IMR-90 (cell line): Measurements from ENCODE around the gene STAT4.

Experiments
- BHLHE40 ChIP-seq: fragments of 150-350 bp; IDR thresholded peaks from 2 replicates; pipeline ENCODE4 v1.6.1; 2016; ENCODE audit warnings: mild to moderate bottlenecking, low read depth, low read length
- CEBPB ChIP-seq: IDR thresholded peaks from 2 replicates; pipeline ENCODE4 v1.6.1; 2012; ENCODE audit warnings: low read depth, low read length, improper control_type of control experiment
- CHD1 ChIP-seq: IDR thresholded peaks from 2 replicates; pipeline ENCODE4 v1.6.1; 2012; ENCODE audit warnings: low read depth, low read length, improper control_type of control experiment
- MAZ ChIP-seq: IDR thresholded peaks from 2 replicates; pipeline ENCODE4 v1.6.1; 2012; ENCODE audit warnings: low read depth, mild to moderate bottlenecking, low read length, improper control_type of control experiment, moderate library complexity, borderline replicate concordance
- MXI1 ChIP-seq: IDR thresholded peaks from 2 replicates; pipeline ENCODE4 v1.6.1; 2012; ENCODE audit warnings: low read depth, mild to moderate bottlenecking, low read length, moderate library complexity, borderline replicate concordance
- NFE2L2 ChIP-seq: fragments of 150-350 bp; IDR thresholded peaks from 2 replicates; pipeline ENCODE4 v1.6.1; 2016; ENCODE audit warnings: low read depth, mild to moderate bottlenecking, low read length
- POLR2A ChIP-seq: IDR thresholded peaks from 2 replicates; pipeline ENCODE4 v1.6.1; 2012; ENCODE audit warnings: mild to moderate bottlenecking, low read depth, low read length
- RAD21 ChIP-seq: IDR thresholded peaks from 2 replicates; pipeline ENCODE4 v1.6.1; 2012; ENCODE audit warnings: low read length, improper control_type of control experiment
- RFX5 ChIP-seq: IDR thresholded peaks from 2 replicates; pipeline ENCODE4 v1.8.0; 2012; ENCODE audit warnings: low read depth, mild to moderate bottlenecking, low read length, moderate library complexity
- TF ChIP-seq, protein P1 (sequence below): conservative IDR thresholded peaks from 2 replicates; pipeline ENCODE4 v1.5.1; 2012; ENCODE audit warnings: mild to moderate bottlenecking, low read depth, low read length, improper control_type of control experiment
- TF ChIP-seq, protein P2 (sequence below): fragments of 150-350 bp; IDR thresholded peaks from 2 replicates; pipeline ENCODE4 v1.6.1; 2016; ENCODE audit warnings: low read depth, mild to moderate bottlenecking, low read length, moderate library complexity, borderline replicate concordance

- TF ChIP-seq, protein P1, sequence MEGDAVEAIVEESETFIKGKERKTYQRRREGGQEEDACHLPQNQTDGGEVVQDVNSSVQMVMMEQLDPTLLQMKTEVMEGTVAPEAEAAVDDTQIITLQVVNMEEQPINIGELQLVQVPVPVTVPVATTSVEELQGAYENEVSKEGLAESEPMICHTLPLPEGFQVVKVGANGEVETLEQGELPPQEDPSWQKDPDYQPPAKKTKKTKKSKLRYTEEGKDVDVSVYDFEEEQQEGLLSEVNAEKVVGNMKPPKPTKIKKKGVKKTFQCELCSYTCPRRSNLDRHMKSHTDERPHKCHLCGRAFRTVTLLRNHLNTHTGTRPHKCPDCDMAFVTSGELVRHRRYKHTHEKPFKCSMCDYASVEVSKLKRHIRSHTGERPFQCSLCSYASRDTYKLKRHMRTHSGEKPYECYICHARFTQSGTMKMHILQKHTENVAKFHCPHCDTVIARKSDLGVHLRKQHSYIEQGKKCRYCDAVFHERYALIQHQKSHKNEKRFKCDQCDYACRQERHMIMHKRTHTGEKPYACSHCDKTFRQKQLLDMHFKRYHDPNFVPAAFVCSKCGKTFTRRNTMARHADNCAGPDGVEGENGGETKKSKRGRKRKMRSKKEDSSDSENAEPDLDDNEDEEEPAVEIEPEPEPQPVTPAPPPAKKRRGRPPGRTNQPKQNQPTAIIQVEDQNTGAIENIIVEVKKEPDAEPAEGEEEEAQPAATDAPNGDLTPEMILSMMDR = no peak
- TF ChIP-seq RAD21 = no peak
- no peak for TF ChIP-seq BHLHE40
- no peak for TF ChIP-seq CHD1
- no peak for TF ChIP-seq POLR2A
- TF ChIP-seq NFE2L2 = no peak
- no peak for TF ChIP-seq MAZ
- TF ChIP-seq MXI1 = no peak
- no peak for TF ChIP-seq RFX5
- no peak for TF ChIP-seq CEBPB
- TF ChIP-seq, protein P2, sequence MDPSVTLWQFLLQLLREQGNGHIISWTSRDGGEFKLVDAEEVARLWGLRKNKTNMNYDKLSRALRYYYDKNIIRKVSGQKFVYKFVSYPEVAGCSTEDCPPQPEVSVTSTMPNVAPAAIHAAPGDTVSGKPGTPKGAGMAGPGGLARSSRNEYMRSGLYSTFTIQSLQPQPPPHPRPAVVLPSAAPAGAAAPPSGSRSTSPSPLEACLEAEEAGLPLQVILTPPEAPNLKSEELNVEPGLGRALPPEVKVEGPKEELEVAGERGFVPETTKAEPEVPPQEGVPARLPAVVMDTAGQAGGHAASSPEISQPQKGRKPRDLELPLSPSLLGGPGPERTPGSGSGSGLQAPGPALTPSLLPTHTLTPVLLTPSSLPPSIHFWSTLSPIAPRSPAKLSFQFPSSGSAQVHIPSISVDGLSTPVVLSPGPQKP = no peak
Measured at GRCh38 chr2:191171286-191171685, 20.5 kb upstream of the STAT4 start.
